GM18951 (cell line): Measurements from ENCODE around the gene SLC16A3.

ENCODE experiments used
- POLR2A ChIP-seq: IDR thresholded peaks from 4 replicates; pipeline ENCODE4 v1.6.1; 2011; ENCODE audit warnings: mild to moderate bottlenecking; ENCODE audit not compliant: insufficient read length, insufficient read depth; ENCODE audit errors: extremely low read depth
- in situ Hi-C: fragments of 300-500 bp; cut with MboI; formaldehyde crosslinking; loops from one replicate; pipeline ENCODE4 v1.12.0; 2022; ENCODE audit warnings: low sequenced_read_pairs, mixed read lengths, inconsistent platforms; ENCODE audit not compliant: unreplicated experiment

Gene SLC16A3

DNA sequence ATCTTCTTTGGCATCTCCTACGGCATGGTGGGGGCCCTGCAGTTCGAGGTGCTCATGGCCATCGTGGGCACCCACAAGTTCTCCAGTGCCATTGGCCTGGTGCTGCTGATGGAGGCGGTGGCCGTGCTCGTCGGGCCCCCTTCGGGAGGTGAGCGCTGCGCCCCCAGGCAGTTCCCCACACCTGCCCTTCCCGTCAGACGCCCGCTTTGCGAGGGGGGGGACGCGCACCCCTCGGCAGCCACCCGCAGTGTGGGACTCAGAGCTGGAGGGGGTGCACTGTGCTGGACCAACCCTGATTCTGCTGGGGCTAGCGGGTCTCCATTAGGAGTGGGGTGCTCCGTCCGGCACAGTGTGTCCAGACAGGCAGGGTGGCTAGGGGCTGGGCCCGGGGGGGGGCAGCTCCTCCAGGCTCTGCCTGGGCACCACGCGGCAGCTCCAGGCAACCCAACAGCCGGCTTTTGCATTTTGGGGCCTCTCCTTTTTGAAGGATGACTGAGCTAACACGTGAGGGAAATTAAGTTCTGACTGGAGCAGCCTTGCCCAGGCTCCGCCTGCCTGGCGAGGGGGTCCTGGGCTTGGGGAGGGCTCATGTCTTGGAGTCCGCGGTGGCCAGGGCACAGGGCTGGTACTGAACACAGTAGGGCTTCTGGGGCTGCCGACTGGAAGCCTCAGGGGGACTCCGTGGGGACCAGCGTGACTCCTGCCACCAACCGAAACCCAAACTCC, 9.1 kb downstream of the SLC16A3 start:
- in situ Hi-C loops: no loop called here

GRCh38 chr17:82238472-82239201, 9.8 kb downstream of the SLC16A3 start:
- peak; percentile 40 for TF ChIP-seq POLR2A
- in situ Hi-C loops: no loop called here

More for the DNA sequence above, 9.1 kb downstream of the SLC16A3 start:
- no peak for TF ChIP-seq POLR2A

DNA sequence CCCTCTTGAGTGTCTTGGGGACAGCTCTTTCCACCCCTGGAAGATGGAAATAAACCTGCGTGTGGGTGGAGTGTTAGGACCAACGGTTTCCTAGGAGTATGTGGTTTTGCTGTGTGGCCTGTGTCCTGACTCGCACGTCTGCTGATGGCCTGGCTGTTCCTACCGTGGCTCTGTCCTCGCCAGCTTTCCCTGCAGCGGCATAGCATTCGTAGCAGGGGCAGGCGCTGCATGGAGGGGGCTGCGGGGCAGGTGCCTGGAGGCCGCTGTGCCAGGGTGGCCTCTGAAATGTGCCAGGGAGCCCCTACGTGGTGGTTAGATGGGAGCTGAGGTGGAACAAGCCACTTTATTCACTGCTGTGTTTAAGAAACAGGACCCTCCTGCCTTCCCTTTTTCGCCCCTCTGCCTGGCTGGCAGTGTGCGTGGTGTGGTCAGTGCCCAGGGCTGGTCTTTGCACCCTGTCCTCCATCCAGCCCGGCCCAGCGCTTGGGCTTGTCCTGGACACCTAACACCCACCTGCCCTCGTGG, 10.6 kb downstream of the SLC16A3 start:
- in situ Hi-C loops: no loop called here
- TF ChIP-seq POLR2A: no peak

DNA sequence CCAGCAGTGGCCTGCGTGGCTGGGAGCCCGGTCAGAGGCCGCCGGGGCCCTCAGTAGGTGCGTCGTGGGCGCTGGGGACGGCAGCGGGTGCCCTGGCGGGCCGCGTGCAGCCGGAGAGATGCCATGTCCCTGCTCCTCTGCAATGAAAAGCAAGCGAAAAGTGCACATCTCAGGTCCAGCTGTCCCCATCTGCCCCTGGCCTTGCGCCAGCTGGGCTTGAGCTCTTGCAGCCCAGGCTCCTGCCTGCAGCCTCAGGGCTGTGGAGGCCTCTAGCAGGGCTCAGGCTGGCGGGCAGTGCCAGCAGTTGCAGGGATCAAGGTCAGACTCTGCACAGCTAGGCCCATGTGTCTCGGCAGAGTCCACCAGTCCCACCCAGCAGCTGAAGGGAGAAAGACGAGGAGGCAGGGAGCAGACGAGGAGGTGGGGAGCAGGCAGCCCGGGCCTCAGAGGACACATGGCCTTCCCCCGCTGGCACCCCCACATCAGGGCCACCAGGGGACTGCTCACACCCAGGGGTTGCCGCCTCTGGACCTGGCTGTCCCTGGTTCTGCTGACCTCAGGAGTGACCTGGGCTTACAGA, 11.2 kb downstream of the SLC16A3 start:
- TF ChIP-seq POLR2A: no peak
- in situ Hi-C loops: no loop called here

- in situ Hi-C loops: no loop called here
Observed at GRCh38 chr17:82240506-82241182, 11.8 kb downstream of the SLC16A3 start.

GRCh38 chr17:82241183-82241925, 12.5 kb downstream of the SLC16A3 start:
- TF ChIP-seq POLR2A: no peak
- in situ Hi-C loops: no loop called here

More at GRCh38 chr17:82240506-82241182, 11.8 kb downstream of the SLC16A3 start:
- peak; percentile 25 for TF ChIP-seq POLR2A

GRCh38 chr17:82241926-82242697, 13.3 kb downstream of the SLC16A3 start:
- in situ Hi-C loops: no loop called here
- peak; percentile 5 for TF ChIP-seq POLR2A

GRCh38 chr17:82242698-82242976, 13.8 kb downstream of the SLC16A3 start:
- in situ Hi-C loops: no loop called here
- TF ChIP-seq POLR2A: peak; percentile 6

DNA sequence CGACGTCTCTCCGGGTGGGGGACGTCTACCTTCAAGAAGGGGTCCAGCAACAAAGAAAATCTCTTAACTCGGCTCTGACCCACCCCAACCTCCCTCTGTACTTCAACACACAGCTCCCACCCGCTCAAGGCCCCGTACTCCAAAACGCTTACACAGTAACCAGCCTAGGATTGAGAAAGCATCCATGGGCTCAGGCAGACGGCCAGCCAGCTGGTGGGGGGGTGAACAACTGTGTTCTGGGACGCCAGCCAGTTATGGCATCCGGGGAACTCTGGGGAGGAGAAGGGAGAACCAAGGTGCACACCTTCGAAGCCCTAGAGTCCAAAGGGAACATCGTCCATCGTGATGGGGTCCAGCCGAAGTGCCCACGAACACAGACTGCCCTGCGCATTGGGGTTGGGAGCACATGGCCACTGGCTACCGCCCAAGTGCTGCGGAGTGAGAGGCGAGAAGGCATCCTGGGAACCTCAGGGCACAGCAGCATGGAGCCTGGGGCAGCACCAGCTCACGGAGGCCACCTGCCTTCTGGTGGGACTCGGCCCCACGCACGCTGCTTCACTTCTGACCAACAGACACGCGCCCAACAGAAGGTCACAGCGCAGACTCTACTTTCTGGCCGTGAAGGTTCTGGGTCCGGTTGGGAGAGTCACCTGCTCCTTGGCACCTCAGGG, 14.3 kb downstream of the SLC16A3 start:
- in situ Hi-C loops: no loop called here
- TF ChIP-seq POLR2A: no peak

GRCh38 chr17:82243648-82244412, 15.0 kb downstream of the SLC16A3 start:
- in situ Hi-C loops: no loop called here
- no peak for TF ChIP-seq POLR2A
